ENCODE data around the gene DCC.

DCC gene

DNA sequence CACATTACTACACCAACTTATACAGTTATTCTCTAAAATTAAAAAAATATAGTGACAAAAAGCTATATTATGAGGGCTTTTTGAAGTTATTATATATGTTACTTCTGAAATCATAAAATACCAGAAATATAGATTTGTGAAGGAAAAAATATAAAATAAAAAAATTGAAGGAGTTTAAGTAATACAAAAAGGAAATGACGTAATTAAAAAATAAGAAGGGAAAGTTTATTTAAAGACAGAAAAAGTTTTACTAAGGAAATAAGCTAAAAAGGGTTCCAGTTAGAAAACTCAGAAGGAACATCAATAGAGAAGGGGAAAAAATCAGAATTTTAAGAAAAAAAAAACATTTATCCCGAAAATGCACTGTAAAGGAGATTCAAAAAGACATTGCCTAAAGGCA, 1187.4 kb downstream of the DCC start:
- TF ChIP-seq, protein P1, sequence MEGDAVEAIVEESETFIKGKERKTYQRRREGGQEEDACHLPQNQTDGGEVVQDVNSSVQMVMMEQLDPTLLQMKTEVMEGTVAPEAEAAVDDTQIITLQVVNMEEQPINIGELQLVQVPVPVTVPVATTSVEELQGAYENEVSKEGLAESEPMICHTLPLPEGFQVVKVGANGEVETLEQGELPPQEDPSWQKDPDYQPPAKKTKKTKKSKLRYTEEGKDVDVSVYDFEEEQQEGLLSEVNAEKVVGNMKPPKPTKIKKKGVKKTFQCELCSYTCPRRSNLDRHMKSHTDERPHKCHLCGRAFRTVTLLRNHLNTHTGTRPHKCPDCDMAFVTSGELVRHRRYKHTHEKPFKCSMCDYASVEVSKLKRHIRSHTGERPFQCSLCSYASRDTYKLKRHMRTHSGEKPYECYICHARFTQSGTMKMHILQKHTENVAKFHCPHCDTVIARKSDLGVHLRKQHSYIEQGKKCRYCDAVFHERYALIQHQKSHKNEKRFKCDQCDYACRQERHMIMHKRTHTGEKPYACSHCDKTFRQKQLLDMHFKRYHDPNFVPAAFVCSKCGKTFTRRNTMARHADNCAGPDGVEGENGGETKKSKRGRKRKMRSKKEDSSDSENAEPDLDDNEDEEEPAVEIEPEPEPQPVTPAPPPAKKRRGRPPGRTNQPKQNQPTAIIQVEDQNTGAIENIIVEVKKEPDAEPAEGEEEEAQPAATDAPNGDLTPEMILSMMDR (conservative IDR thresholded peaks at IDR 0.05; ENCODE audit: low read length): no peak
- no peak for DNase-seq (ENCODE audit: low read depth)
- no peak overlapping the region for H3K4me3 ChIP-seq (ENCODE audit: low read length)

GRCh38 chr18:53531187-53531586, 1191.2 kb downstream of the DCC start:
- H3K4me3 ChIP-seq (ENCODE audit: low read length): no peak overlapping the region
- TF ChIP-seq, protein P1 (conservative IDR thresholded peaks at IDR 0.05; ENCODE audit: low read length): no peak
- DNase-seq (ENCODE audit: low read depth): no peak

GRCh38 chr18:53531896-53532295, 1191.9 kb downstream of the DCC start:
- TF ChIP-seq, protein P1 (conservative IDR thresholded peaks at IDR 0.05; ENCODE audit: low read length): no peak
- no peak for DNase-seq (ENCODE audit: low read depth)
- H3K4me3 ChIP-seq (ENCODE audit: low read length): no peak overlapping the region

DNA sequence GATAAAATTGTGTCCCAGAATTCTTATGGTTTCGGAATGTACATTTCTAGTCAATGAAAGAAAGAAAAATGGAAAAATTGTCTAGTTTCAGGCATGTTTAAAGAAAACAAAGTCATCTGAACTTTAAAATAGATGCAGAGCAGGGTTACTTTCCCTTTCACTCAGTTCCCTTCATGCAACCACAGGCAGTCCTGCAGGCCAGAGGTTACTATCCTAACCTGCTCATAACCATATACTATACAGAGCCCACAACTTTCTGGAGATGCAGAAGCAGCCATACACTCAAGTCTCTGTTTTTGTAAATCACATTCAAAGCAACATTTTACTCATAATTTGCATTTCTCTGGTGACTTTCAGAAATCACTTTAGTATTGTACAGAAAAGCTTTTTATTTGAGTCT, 1194.2 kb downstream of the DCC start:
- TF ChIP-seq, protein P1 (conservative IDR thresholded peaks at IDR 0.05; ENCODE audit: low read length): no peak
- no peak for DNase-seq (ENCODE audit: low read depth)
- no peak overlapping the region for H3K4me3 ChIP-seq (ENCODE audit: low read length)

DNA sequence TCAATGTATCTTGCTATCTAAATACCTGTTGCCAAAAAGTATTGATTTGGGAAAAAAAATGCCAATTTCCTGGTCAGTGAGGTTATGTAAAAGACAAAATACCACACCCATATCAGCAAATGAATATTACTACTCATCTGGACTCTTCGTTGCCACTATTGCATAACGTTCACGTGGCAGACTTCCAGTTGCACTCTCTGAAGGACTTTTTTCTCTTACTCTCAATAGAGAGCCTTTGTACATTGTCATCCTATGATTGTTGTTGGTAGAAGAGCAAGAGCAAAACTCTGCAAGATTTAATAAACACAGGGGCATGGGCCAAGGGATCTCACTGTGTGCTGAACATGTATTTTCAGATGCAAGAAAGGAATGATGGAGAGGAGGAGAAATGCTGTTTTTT, 1194.7 kb downstream of the DCC start:
- H3K4me3 ChIP-seq (ENCODE audit: low read length): no peak overlapping the region
- DNase-seq (ENCODE audit: low read depth): peak; percentile 1
- TF ChIP-seq, protein P1 (conservative IDR thresholded peaks at IDR 0.05; ENCODE audit: low read length): no peak

- DNase-seq (ENCODE audit: low read depth): no peak
- H3K4me3 ChIP-seq (ENCODE audit: low read length): no peak overlapping the region
- TF ChIP-seq, protein P1 (conservative IDR thresholded peaks at IDR 0.05; ENCODE audit: low read length): no peak
Observed at GRCh38 chr18:53536908-53537307, 1196.9 kb downstream of the DCC start.

DNA sequence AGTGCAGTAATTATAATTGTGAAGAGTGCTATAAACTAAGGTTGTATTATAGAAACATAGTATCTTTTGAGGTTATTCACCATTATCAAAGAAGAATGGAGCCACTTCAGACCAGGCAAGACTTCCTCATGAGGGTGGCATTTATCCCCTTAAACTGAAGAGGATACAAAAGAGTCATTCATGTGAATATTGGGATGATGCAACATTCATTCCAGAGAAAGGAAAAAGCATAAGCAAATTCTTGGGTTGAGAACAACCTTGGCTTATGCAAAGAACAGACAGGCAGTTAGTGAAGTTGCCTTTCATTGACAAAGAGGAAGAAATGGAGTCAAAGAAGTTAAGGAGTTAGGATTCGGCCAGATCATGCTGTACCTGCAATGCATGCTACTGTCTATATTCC, 1201.9 kb downstream of the DCC start:
- H3K4me3 ChIP-seq (ENCODE audit: low read length): no peak overlapping the region
- no peak for DNase-seq (ENCODE audit: low read depth)
- TF ChIP-seq, protein P1 (conservative IDR thresholded peaks at IDR 0.05; ENCODE audit: low read length): no peak

Measured in AG10803 (cell line).